Measurements from ENCODE around the gene ZMYND10.

DNA sequence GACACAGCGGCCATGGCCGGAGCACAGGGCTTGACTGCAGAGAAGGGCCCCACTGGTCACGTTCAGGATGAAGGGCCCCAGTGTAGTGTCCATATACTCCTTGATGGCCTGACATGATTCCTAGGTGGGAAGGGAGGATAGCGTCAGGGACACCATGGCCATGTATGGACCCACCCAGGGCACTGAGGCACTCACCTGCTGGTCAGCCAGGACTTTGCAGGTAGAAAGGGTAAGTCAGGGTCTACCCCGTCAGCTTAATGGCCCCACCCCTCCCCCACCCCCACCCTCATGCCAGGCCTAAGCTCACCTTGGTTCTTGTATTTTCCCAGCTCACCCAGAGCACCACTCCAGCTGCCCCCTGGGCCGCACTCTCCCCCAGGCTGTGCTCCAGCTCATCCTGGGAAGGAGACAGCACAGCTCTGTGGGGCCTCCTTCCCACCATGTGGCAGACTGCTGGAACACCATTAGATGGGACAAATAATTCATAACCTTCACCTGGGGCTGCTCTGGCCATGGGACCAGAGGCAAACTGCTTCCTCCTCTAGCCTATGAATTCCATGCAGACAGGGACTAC, 44.8 kb downstream of the ZMYND10 start:
- no peak for TF ChIP-seq CTCF (IDR thresholded peaks at IDR 0.05)
- TF ChIP-seq POLR2A (IDR thresholded peaks at IDR 0.05) = no peak
